Astrocyte (in vitro differentiated cells and primary cell): ENCODE results near the gene NME4. TPM values are rescaled to one million over a fixed set of nuclear protein-coding genes. Genes with fewer than 3 reads are reported as not detected.

Experiments
- DNase-seq: peaks from one replicate; pipeline ENCODE4 v3.0.0-alpha.2; 2010; ENCODE audit warnings: low read depth
- FAIRE-seq: peaks from 2 replicates; lab custom pipeline; 2011; peaks lifted over from hg19 to GRCh38; lab: Jason Lieb, UNC
- H2AFZ ChIP-seq: 2 replicates; pipeline ENCODE4 v1.6.0; 2012; ENCODE audit warnings: low read depth, low read length, inconsistent platforms
- H3K27ac ChIP-seq: 2 replicates; pipeline ENCODE4 v1.5.1; 2011; ENCODE audit warnings: low read depth, low read length, inconsistent platforms
- H3K27me3 ChIP-seq: 2 replicates; pipeline ENCODE4 v1.6.0; 2011; ENCODE audit warnings: low read length, inconsistent platforms; ENCODE audit not compliant: insufficient read depth
- H3K36me3 ChIP-seq: 2 replicates; pipeline ENCODE4 v1.5.1; 2011; ENCODE audit warnings: low read length, inconsistent platforms; ENCODE audit not compliant: insufficient read depth
- H3K4me1 ChIP-seq: 2 replicates; pipeline ENCODE4 v1.5.1; 2011; ENCODE audit warnings: low read length, inconsistent platforms; ENCODE audit not compliant: insufficient read depth
- H3K4me2 ChIP-seq: 2 replicates; pipeline ENCODE4 v1.6.0; 2012; ENCODE audit warnings: low read length, inconsistent platforms
- H3K4me3 ChIP-seq: 2 replicates; pipeline ENCODE4 v1.5.1; 2011; ENCODE audit warnings: low read depth, mild to moderate bottlenecking, low read length, inconsistent platforms; ENCODE audit not compliant: insufficient read depth
- H3K79me2 ChIP-seq: 2 replicates; pipeline ENCODE4 v1.6.0; 2012; ENCODE audit warnings: mild to moderate bottlenecking, low read length, inconsistent platforms; ENCODE audit not compliant: insufficient read depth
- H3K9ac ChIP-seq: 2 replicates; pipeline ENCODE4 v1.6.0; 2012; ENCODE audit warnings: mild to moderate bottlenecking, low read length, inconsistent platforms
- H3K9me3 ChIP-seq: 2 replicates; pipeline ENCODE4 v1.5.1; 2012; ENCODE audit warnings: low read depth, mild to moderate bottlenecking, low read length, inconsistent platforms; ENCODE audit not compliant: insufficient read depth
- H4K20me1 ChIP-seq: 2 replicates; pipeline ENCODE4 v1.6.0; 2012; ENCODE audit warnings: low read length, inconsistent platforms; ENCODE audit not compliant: insufficient read depth
- H3K27ac Mint-ChIP-seq: one replicate; pipeline ENCODE4 v1.8.0; 2021; ENCODE audit warnings: mild to moderate bottlenecking, mixed read lengths; ENCODE audit not compliant: unreplicated experiment
- H3K27me3 Mint-ChIP-seq: one replicate; pipeline ENCODE4 v1.8.0; 2021; ENCODE audit warnings: low read depth, mixed read lengths; ENCODE audit not compliant: unreplicated experiment
- H3K36me3 Mint-ChIP-seq: one replicate; pipeline ENCODE4 v1.8.0; 2021; ENCODE audit warnings: low read depth, mixed read lengths; ENCODE audit not compliant: unreplicated experiment
- H3K4me1 Mint-ChIP-seq: one replicate; pipeline ENCODE4 v1.8.0; 2021; ENCODE audit warnings: low read depth, mixed read lengths; ENCODE audit not compliant: unreplicated experiment
- H3K4me3 Mint-ChIP-seq: one replicate; pipeline ENCODE4 v1.8.0; 2021; ENCODE audit warnings: mild to moderate bottlenecking, moderate library complexity, mixed read lengths; ENCODE audit not compliant: unreplicated experiment
- H3K9me3 Mint-ChIP-seq: one replicate; pipeline ENCODE4 v1.8.0; 2021; ENCODE audit warnings: mild to moderate bottlenecking, mixed read lengths; ENCODE audit not compliant: unreplicated experiment
- EZH2 ChIP-seq: IDR thresholded peaks from 2 replicates; pipeline ENCODE4 v1.6.1; 2012; ENCODE audit warnings: mild to moderate bottlenecking, low read length, inconsistent platforms; ENCODE audit not compliant: insufficient read depth
- total RNA-seq: library from RNA; stranded (reverse); gene quantifications from 2 replicates; pipeline ENCODE4 v1.2.1, GENCODE V29; 2021
- TF ChIP-seq, protein P1 (sequence below): IDR thresholded peaks from 2 replicates; pipeline ENCODE4 v1.5.1; 2011; ENCODE audit warnings: low read depth, mild to moderate bottlenecking, inconsistent platforms, low read length, moderate library complexity; ENCODE audit not compliant: insufficient read depth

The NME4 gene
- total RNA-seq, 1 donor from 2014 or later = 268 TPM

DNA sequence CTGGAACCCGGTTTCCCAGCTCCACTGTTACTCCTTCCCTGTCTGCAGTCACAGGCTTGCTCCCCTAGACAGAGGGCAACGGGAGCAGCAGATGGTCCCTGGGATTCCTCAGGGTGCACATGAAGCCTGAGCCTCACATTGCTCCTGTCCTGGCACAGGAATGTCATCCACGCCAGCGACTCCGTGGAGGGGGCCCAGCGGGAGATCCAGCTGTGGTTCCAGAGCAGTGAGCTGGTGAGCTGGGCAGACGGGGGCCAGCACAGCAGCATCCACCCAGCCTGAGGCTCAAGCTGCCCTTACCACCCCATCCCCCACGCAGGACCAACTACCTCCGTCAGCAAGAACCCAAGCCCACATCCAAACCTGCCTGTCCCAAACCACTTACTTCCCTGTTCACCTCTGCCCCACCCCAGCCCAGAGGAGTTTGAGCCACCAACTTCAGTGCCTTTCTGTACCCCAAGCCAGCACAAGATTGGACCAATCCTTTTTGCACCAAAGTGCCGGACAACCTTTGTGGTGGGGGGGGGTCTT, 3.1 kb downstream of the NME4 start:
- H3K27me3 ChIP-seq = no peaks in the 10 kb centered on the region
- Mint-ChIP-seq H3K4me1 (no peaks in the 10 kb centered on the region), H3K27ac (no peak overlapping the region), H3K27me3 (no peaks in the 10 kb centered on the region), H3K9me3 (no peaks in the 10 kb centered on the region), H3K36me3 (peaks cover 2% of the 10 kb centered on the region), H3K4me3 (peak overlapping the region; percentile 84)
- H3K9ac ChIP-seq = peak overlapping the region; percentile 87
- H3K4me2 ChIP-seq = peak overlapping the region; percentile 93
- peaks cover 25% of the 10 kb centered on the region for H4K20me1 ChIP-seq
- FAIRE-seq = no peak
- peaks cover 9% of the 10 kb centered on the region for H3K79me2 ChIP-seq
- DNase-seq = no peak
- TF ChIP-seq, protein P1, sequence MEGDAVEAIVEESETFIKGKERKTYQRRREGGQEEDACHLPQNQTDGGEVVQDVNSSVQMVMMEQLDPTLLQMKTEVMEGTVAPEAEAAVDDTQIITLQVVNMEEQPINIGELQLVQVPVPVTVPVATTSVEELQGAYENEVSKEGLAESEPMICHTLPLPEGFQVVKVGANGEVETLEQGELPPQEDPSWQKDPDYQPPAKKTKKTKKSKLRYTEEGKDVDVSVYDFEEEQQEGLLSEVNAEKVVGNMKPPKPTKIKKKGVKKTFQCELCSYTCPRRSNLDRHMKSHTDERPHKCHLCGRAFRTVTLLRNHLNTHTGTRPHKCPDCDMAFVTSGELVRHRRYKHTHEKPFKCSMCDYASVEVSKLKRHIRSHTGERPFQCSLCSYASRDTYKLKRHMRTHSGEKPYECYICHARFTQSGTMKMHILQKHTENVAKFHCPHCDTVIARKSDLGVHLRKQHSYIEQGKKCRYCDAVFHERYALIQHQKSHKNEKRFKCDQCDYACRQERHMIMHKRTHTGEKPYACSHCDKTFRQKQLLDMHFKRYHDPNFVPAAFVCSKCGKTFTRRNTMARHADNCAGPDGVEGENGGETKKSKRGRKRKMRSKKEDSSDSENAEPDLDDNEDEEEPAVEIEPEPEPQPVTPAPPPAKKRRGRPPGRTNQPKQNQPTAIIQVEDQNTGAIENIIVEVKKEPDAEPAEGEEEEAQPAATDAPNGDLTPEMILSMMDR = no peak
- TF ChIP-seq EZH2 = no peak
- no peak overlapping the region for H2AFZ ChIP-seq
- H3K4me1 ChIP-seq = peaks cover 8% of the 10 kb centered on the region
- H3K9me3 ChIP-seq = no peaks in the 10 kb centered on the region
- peak overlapping the region; percentile 78 for H3K4me3 ChIP-seq
- no peak overlapping the region for H3K27ac ChIP-seq
- H3K36me3 ChIP-seq = no peaks in the 10 kb centered on the region

DNA sequence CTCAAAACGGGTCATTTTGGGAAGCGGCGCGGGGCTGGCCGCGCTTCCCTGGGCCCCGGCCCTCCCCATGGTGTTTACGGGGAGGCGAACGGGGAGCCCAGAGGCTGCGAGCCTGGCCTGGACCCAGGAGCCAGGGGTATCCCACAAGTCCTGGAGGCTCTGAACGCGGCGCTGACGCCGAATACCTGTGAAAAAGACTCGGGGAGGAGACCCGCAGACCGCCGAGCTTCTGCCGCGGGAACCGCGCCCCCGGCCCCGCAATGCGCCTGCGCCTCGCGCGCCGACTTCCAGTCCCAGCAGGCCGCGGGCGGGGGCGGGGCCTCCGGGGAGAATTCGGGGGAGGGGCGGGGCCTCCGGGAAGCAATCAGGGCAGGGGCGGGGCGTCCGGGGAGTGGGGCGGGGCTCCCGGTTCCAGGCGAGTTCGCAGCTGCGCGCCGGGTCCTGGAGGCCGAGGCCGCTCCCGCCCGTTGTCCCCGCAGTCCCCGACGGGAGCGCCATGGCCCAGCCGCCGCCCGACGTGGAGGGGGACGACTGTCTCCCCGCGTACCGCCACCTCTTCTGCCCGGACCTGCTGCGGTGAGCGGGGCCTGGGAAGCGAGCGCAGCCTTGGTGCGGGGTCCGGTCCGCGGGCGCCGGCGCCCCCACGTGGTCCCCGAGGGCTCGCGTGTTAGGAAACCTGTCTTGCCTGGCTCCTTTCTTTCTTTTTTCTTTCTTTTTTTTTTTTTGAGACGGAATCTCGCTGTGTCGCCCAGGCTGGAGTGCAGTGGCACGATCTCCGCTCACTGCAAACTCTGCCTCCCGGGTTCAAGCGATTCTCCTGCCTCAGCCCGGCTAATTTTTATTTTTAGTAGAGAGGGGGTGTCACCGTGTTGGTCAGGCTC, 4.7 kb downstream of the NME4 start, which contains the start of gene DECR2:
DECR2 (plus strand) TSS at position 418 of the 881 bp plus-strand sequence; CDS start at position 497, 79 bp downstream.
- H3K4me3 Mint-ChIP-seq = peak within 1 kb of the TSS; percentile 87
- H3K36me3 Mint-ChIP-seq = peaks cover 2% of the 10 kb centered on the region
- FAIRE-seq (no peak), DNase-seq (peak; percentile 65)
- peak within 1 kb of the TSS; percentile 87 for H3K9ac ChIP-seq
- no peaks in the 10 kb centered on the region for H3K27me3 ChIP-seq
- H3K36me3 ChIP-seq = no peaks in the 10 kb centered on the region
- peaks cover 9% of the 10 kb centered on the region for H3K79me2 ChIP-seq
- H3K4me1 Mint-ChIP-seq = no peaks in the 10 kb centered on the region
- no peak for TF ChIP-seq EZH2
- TF ChIP-seq, protein P1 = no peak
- peak within 1 kb of the TSS; percentile 75 for H3K27ac ChIP-seq
- H3K4me3 ChIP-seq = peak within 1 kb of the TSS; percentile 78
- H3K4me1 ChIP-seq = peaks cover 8% of the 10 kb centered on the region
- H3K4me2 ChIP-seq = peak within 1 kb of the TSS; percentile 93
- no peaks in the 10 kb centered on the region for H3K9me3 Mint-ChIP-seq
- H3K27ac Mint-ChIP-seq = peak within 1 kb of the TSS; percentile 86
- H3K9me3 ChIP-seq = no peaks in the 10 kb centered on the region
- H4K20me1 ChIP-seq = peaks cover 25% of the 10 kb centered on the region
- H3K27me3 Mint-ChIP-seq = no peaks in the 10 kb centered on the region
- H2AFZ ChIP-seq = peak within 1 kb of the TSS; percentile 98
